Measurements from ENCODE around the gene OGFOD2. TPM values are rescaled to one million over a fixed set of nuclear protein-coding genes. Genes with fewer than 3 reads are reported as not detected.

OGFOD2 gene
- total and polyA plus RNA-seq, 2 donors (not counting 1 experiment from before 2014, with no cell fraction given), result 26.7 to 99.3 TPM

DNA sequence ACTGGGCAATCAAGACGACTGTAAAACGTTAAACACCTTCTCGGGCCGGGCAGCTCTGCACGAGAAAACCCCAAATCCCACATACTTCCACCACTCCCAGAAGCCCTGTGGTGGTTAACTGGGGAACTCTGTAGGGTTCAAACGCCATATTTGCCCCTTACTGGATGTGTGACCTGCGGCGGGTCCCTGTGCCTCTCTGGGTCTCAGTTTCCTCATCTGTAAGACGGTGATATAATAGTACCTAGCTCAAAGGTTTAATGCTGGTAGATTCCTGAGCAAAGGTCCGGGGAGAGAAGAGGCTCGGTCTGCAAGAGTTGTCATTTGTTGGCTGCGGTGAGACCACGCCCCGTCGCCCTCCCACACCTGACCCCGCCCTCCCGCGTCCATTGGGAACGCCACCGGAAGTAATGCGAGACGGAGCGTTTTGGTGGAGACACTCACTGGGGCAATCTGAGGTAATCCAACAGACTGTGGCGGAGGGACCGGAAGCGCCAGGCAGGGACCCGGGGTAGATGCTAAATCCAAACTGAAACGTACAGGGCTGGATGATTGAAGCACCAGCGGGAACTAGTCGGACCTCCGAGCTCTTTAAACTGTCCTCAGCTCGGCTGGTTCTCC is 661 bp upstream of the OGFOD2 start:
- peak; percentile 89 for ATAC-seq (ENCODE audit: low read depth)
- Histone ChIP-seq H4K20me1 (ENCODE audit: control insufficient read depth, insufficient read depth, low read length, poor library complexity, severe bottlenecking) (peaks cover 25% of the 10 kb centered on the region), H3K36me3 (replicated peaks in 1 of 2; ENCODE audit: control extremely low read depth in 1 of 2, control insufficient read depth in 1 of 2, extremely low read depth in 1 of 2, insufficient read depth in 2 of 2, low read length in 1 of 2) (peaks cover 0 to 22% of the 10 kb centered on the region in 2 experiments), H3K27me3 (replicated peaks in 1 of 4; ENCODE audit: control extremely low read depth in 1 of 4, control insufficient read depth in 3 of 4, insufficient read depth in 4 of 4, low read length in 3 of 4) (no peaks in the 10 kb centered on the region), H3K4me2 (replicated peaks; ENCODE audit: low read depth, low read length, poor library complexity, severe bottlenecking) (peak overlapping the region; percentile 93), H3K4me1 (ENCODE audit: control insufficient read depth in 2 of 2, insufficient read depth in 2 of 2, low read length in 2 of 2) (peaks cover 19 to 36% of the 10 kb centered on the region in 2 donors), H3K27ac (ENCODE audit: low read length in 2 of 2) (peak overlapping the region; percentile 91 to 99), H3K9me3 (ENCODE audit: control extremely low read depth in 1 of 3, control insufficient read depth in 2 of 3, insufficient read depth in 1 of 3, low read length in 2 of 3) (no peaks in the 10 kb centered on the region), H3K9ac (ENCODE audit: low read length) (peak overlapping the region; percentile 99), H3K4me3 (ENCODE audit: control extremely low read depth in 1 of 5, extremely low read depth in 1 of 5, insufficient read depth in 1 of 5, low read depth in 2 of 5, low read length in 4 of 5) (peak overlapping the region; percentile 76 to 97 (median 90)), H2AFZ (ENCODE audit: insufficient read depth, low read depth, low read length, poor library complexity, severe bottlenecking) (peak overlapping the region; percentile 99), H3K79me2 (ENCODE audit: control insufficient read depth, insufficient read depth, low read length) (peaks cover 42% of the 10 kb centered on the region)
- ChIA-PET CTCF (interaction anchor here (0.6 to 3.4 kb wide), 10 partner anchors 10 to 264 kb away, joined by 3 to 24 read pairs (median 3); no protein-coding TSS in a partner anchor), POLR2A (interaction anchor here (0.6 to 2.7 kb wide), 5 partner anchors 8 to 1757 kb away, joined by 3 to 14 read pairs (median 6); partner anchors contain the start of genes ABCB9, MPHOSPH9 and MTRFR)
- Mint-ChIP-seq H3K4me1 (peaks cover 32% of the 10 kb centered on the region), H3K27me3 (no peaks in the 10 kb centered on the region), H3K27ac (peak overlapping the region; percentile 98), H3K4me3 (peak overlapping the region; percentile 100), H3K9me3 (ENCODE audit: insufficient read depth) (no peaks in the 10 kb centered on the region)
- intact Hi-C loops (cut with micrococcal nuclease), result loop anchor here (1.0 to 2.0 kb wide), 4 partner anchors 8 to 258 kb away; partner anchors contain the start of genes ABCB9 and PITPNM2
- WGBS (ENCODE audit: insufficient coverage), result 0% methylated on average over 27 of the region's 32 CpGs
- no peak for TF ChIP-seq EZH2 (IDR thresholded peaks at IDR 0.05; ENCODE audit: borderline replicate concordance, insufficient read depth, low read depth, low read length, poor library complexity, severe bottlenecking)
- TF ChIP-seq, protein P1, sequence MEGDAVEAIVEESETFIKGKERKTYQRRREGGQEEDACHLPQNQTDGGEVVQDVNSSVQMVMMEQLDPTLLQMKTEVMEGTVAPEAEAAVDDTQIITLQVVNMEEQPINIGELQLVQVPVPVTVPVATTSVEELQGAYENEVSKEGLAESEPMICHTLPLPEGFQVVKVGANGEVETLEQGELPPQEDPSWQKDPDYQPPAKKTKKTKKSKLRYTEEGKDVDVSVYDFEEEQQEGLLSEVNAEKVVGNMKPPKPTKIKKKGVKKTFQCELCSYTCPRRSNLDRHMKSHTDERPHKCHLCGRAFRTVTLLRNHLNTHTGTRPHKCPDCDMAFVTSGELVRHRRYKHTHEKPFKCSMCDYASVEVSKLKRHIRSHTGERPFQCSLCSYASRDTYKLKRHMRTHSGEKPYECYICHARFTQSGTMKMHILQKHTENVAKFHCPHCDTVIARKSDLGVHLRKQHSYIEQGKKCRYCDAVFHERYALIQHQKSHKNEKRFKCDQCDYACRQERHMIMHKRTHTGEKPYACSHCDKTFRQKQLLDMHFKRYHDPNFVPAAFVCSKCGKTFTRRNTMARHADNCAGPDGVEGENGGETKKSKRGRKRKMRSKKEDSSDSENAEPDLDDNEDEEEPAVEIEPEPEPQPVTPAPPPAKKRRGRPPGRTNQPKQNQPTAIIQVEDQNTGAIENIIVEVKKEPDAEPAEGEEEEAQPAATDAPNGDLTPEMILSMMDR (IDR thresholded peaks at IDR 0.05), result no peak
- peak; percentile 98 for DNase-seq
